ENCODE data around the gene SYNPR.

The SYNPR gene

GRCh38 chr3:63462732-63463131 lies 184.6 kb downstream of the SYNPR start:
- Histone ChIP-seq H3K27me3 (peaks cover 15% of the 10 kb centered on the region; the same call in 1 of the 2 replicates), H3K9me3 (no peaks in the 10 kb centered on the region), H3K4me1 (no peaks in the 10 kb centered on the region), H3K36me3 (no peaks in the 10 kb centered on the region), H3K4me3 (ENCODE audit: low read depth, low read length) (no peak overlapping the region)
- peak; percentile 7; the same call in 1 of the 2 replicates for TF ChIP-seq CTCF (IDR thresholded peaks at IDR 0.05; ENCODE audit: low read depth, low read length)
- no peak for DNase-seq

DNA sequence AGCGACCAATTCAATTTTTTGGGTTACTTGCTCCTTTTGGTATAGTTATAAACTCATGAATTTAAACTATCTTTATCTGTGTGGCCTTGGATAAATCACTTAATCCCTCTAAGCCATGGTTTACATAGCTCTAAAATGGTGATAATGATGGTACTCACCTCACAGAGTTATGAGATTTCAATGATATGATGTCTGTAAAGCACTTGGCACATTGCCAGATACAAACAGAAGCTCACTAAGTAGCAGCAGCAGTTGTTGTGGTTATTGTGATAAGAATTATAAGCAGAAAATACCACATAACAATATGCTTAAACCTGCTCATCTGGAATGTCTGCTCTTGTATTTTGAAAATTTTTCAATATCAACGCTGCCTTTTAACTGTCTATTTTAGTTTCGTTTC lies 189.3 kb downstream of the SYNPR start:
- H3K4me3 ChIP-seq (ENCODE audit: low read depth, low read length): no peak overlapping the region
- H3K9me3 ChIP-seq: no peaks in the 10 kb centered on the region
- H3K4me1 ChIP-seq: no peaks in the 10 kb centered on the region
- peak; percentile 13 for DNase-seq
- no peak for TF ChIP-seq CTCF (IDR thresholded peaks at IDR 0.05; ENCODE audit: low read depth, low read length)
- peaks cover 12% of the 10 kb centered on the region; the same call in 1 of the 2 replicates for H3K27me3 ChIP-seq
- H3K36me3 ChIP-seq: no peaks in the 10 kb centered on the region

GRCh38 chr3:63470745-63471144 lies 192.6 kb downstream of the SYNPR start:
- H3K4me1 ChIP-seq: no peaks in the 10 kb centered on the region
- H3K4me3 ChIP-seq (ENCODE audit: low read depth, low read length): no peak overlapping the region
- no peak for TF ChIP-seq CTCF (IDR thresholded peaks at IDR 0.05; ENCODE audit: low read depth, low read length)
- H3K9me3 ChIP-seq: no peaks in the 10 kb centered on the region
- no peaks in the 10 kb centered on the region; the same call in 1 of the 2 replicates for H3K27me3 ChIP-seq
- H3K36me3 ChIP-seq: no peaks in the 10 kb centered on the region
- DNase-seq: no peak

DNA sequence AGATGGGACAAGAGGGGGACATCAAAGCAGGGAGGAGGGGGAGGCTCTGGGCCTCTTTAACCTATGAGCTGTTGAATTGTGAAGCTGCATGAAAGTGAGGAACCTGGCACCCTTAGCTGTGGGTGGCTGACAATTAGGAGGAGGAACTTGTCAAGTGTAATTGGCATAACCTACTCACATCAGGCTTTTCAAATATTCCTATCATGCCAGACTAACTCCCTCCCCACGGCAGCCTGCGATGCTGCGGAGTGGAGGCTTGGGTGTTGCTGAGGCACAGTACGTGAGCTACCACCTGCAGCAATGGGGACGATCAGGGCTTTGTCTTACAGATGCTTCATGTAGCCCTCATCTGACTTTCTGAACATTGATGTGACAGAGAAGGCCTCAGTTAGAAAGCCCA lies 193.7 kb downstream of the SYNPR start:
- no peaks in the 10 kb centered on the region for H3K4me1 ChIP-seq
- no peak for TF ChIP-seq CTCF (IDR thresholded peaks at IDR 0.05; ENCODE audit: low read depth, low read length)
- no peak overlapping the region for H3K4me3 ChIP-seq (ENCODE audit: low read depth, low read length)
- H3K9me3 ChIP-seq: no peaks in the 10 kb centered on the region
- H3K36me3 ChIP-seq: no peaks in the 10 kb centered on the region
- no peak for DNase-seq
- peaks cover 2% of the 10 kb centered on the region; the same call in 1 of the 2 replicates for H3K27me3 ChIP-seq

GRCh38 chr3:63473641-63474166 lies 195.6 kb downstream of the SYNPR start:
- no peak for DNase-seq
- peaks cover 11% of the 10 kb centered on the region; the same call in 1 of the 2 replicates for H3K27me3 ChIP-seq
- no peak for TF ChIP-seq CTCF (IDR thresholded peaks at IDR 0.05; ENCODE audit: low read depth, low read length)
- no peaks in the 10 kb centered on the region for H3K4me1 ChIP-seq
- no peaks in the 10 kb centered on the region for H3K36me3 ChIP-seq
- H3K4me3 ChIP-seq (ENCODE audit: low read depth, low read length): no peak overlapping the region
- no peaks in the 10 kb centered on the region for H3K9me3 ChIP-seq

- Histone ChIP-seq H3K27me3 (peaks cover 20% of the 10 kb centered on the region), H3K4me3 (ENCODE audit: low read depth, low read length) (no peak overlapping the region), H3K36me3 (no peaks in the 10 kb centered on the region), H3K9me3 (no peaks in the 10 kb centered on the region), H3K4me1 (no peaks in the 10 kb centered on the region)
- no peak for DNase-seq
- no peak for TF ChIP-seq CTCF (IDR thresholded peaks at IDR 0.05; ENCODE audit: low read depth, low read length)
Observed at GRCh38 chr3:63474828-63475518, 196.9 kb downstream of the SYNPR start.

Measured in BE2C (cell line).